H1 (cell line): Measurements from ENCODE around the gene SSH2. TPM values are rescaled to one million over a fixed set of nuclear protein-coding genes. Genes with fewer than 3 reads are reported as not detected.

Source experiments
- CTCF ChIA-PET: fragments of 300-600 bp; sonication (Branson Sonifier 250); formaldehyde crosslinking; loops from one replicate; lab custom pipeline; 2021; ENCODE audit not compliant: partially characterized antibody; lab: Charles Lee
- POLR2A ChIA-PET: fragments of 300-600 bp; sonication (Branson Sonifier 250); formaldehyde crosslinking; loops from one replicate; lab custom pipeline; 2021; ENCODE audit warnings: inconsistent platforms; ENCODE audit not compliant: partially characterized antibody; lab: Charles Lee
- DNase-seq, 2 experiments: peaks; one replicate each; pipeline versions ENCODE4 v3.0.0 to v3.0.0-alpha.2; 2010 to 2022; ENCODE audit warnings: low spot score in 2 of 2, low read depth in 1 of 2, mixed read lengths in 1 of 2
- FAIRE-seq: peaks from 2 replicates; lab custom pipeline; 2011; peaks lifted over from hg19 to GRCh38; lab: Jason Lieb, UNC
- H2AFZ ChIP-seq: 2 replicates; pipeline ENCODE4 v1.8.1; 2012; ENCODE audit warnings: low read length, inconsistent platforms
- H2AK5ac ChIP-seq: 2 replicates; pipeline ENCODE4 v1.6.1; 2013; ENCODE audit warnings: low read depth, low read length
- H2BK120ac ChIP-seq: replicated peaks from 2 replicates; pipeline ENCODE3; 2013; ENCODE audit warnings: low read depth, low read length, inconsistent platforms
- H2BK12ac ChIP-seq: 2 replicates; pipeline ENCODE4 v1.6.1; 2013; ENCODE audit warnings: low read depth, low read length
- H2BK15ac ChIP-seq: 2 replicates; pipeline ENCODE4 v1.6.1; 2013; ENCODE audit warnings: low read length
- H2BK20ac ChIP-seq: 2 replicates; pipeline ENCODE4 v1.6.1; 2013; ENCODE audit warnings: low read length
- H2BK5ac ChIP-seq: 2 replicates; pipeline ENCODE4 v1.6.1; 2013; ENCODE audit warnings: low read depth, low read length
- H3K14ac ChIP-seq: 2 replicates; pipeline ENCODE4 v1.6.1; 2013; ENCODE audit warnings: inconsistent platforms; ENCODE audit not compliant: insufficient read length
- H3K18ac ChIP-seq: 2 replicates; pipeline ENCODE4 v1.6.1; 2013; ENCODE audit warnings: low read length; ENCODE audit errors: extremely low read depth
- H3K23ac ChIP-seq: 2 replicates; pipeline ENCODE4 v1.6.1; 2013; ENCODE audit warnings: inconsistent platforms; ENCODE audit not compliant: insufficient read length
- H3K23me2 ChIP-seq: 2 replicates; pipeline ENCODE4 v1.6.1; 2013; ENCODE audit warnings: low read depth, low read length
- H3K27ac ChIP-seq: 2 replicates; pipeline ENCODE4 v1.6.1; 2011; ENCODE audit warnings: low read depth, low read length, inconsistent platforms
- H3K27me3 ChIP-seq, 4 experiments: replicated peaks in 1 of 4; 1 replicate in 1 of 4; 2 replicates in 3 of 4; pipeline versions ENCODE4 v1.6.1 to v1.8.1; 2011 to 2013; ENCODE audit warnings: low read length in 3 of 4, mild to moderate bottlenecking in 3 of 4, inconsistent platforms in 2 of 4, mixed read lengths in 2 of 4, moderate library complexity in 1 of 4; ENCODE audit not compliant: control insufficient read depth in 3 of 4, insufficient read depth in 3 of 4; ENCODE audit errors: extremely low read depth in 1 of 4
- H3K36me3 ChIP-seq, 4 experiments: 2 replicates each; pipeline versions ENCODE4 v1.6.1 to v1.8.1; 2011 to 2013; ENCODE audit warnings: mild to moderate bottlenecking in 4 of 4, low read length in 3 of 4, moderate library complexity in 2 of 4, control low read depth in 1 of 4, inconsistent platforms in 1 of 4; ENCODE audit not compliant: insufficient read depth in 4 of 4, control insufficient read depth in 2 of 4
- H3K4ac ChIP-seq: replicated peaks from 2 replicates; pipeline ENCODE3; 2013; ENCODE audit warnings: low read length, low read depth, mixed read lengths, inconsistent platforms; ENCODE audit not compliant: insufficient read length
- H3K4me1 ChIP-seq, 4 experiments: replicated peaks in 1 of 4; 1 replicate in 1 of 4; 2 replicates in 3 of 4; pipeline versions ENCODE4 v1.6.1 to v1.8.1; 2011 to 2013; ENCODE audit warnings: low read length in 3 of 4, inconsistent platforms in 2 of 4, mixed read lengths in 1 of 4; ENCODE audit not compliant: insufficient read depth in 4 of 4, control insufficient read depth in 3 of 4
- H3K4me2 ChIP-seq, 2 experiments: 2 replicates each; pipeline versions ENCODE4 v1.6.1 to v1.8.1; 2011 to 2013; ENCODE audit warnings: low read depth in 2 of 2, low read length in 2 of 2, control low read depth in 1 of 2, inconsistent platforms in 1 of 2, mild to moderate bottlenecking in 1 of 2; ENCODE audit not compliant: insufficient read depth in 1 of 2
- H3K4me3 ChIP-seq, 4 experiments: fragments of 200-600, 300-600 bp in 1 of 4; sonication (generic), shearing (Covaris generic), sonication (Bioruptor Twin) in 1 of 4; 2 replicates each; pipeline versions ENCODE4 v1.5.1 to v1.8.1; 2011 to 2016; ENCODE audit warnings: low read length in 4 of 4, low read depth in 3 of 4, control low read depth in 2 of 4, inconsistent platforms in 2 of 4, mild to moderate bottlenecking in 2 of 4, mixed read lengths in 1 of 4, moderate library complexity in 1 of 4; ENCODE audit not compliant: insufficient read depth in 2 of 4; ENCODE audit errors: extremely low read depth in 1 of 4
- H3K56ac ChIP-seq: replicated peaks from 2 replicates; pipeline ENCODE3; 2013; ENCODE audit warnings: low read depth, mild to moderate bottlenecking, mixed read lengths, low read length, inconsistent platforms; ENCODE audit not compliant: insufficient read length
- H3K79me1 ChIP-seq: 2 replicates; pipeline ENCODE4 v1.6.1; 2013; ENCODE audit warnings: low read depth, low read length, control low read depth
- H3K79me2 ChIP-seq, 2 experiments: 2 replicates each; pipeline versions ENCODE4 v1.6.1 to v1.8.1; 2012 to 2013; ENCODE audit warnings: low read length in 2 of 2, mild to moderate bottlenecking in 2 of 2, inconsistent platforms in 1 of 2; ENCODE audit not compliant: insufficient read depth in 2 of 2, control insufficient read depth in 1 of 2
- H3K9ac ChIP-seq, 4 experiments: replicated peaks in 1 of 4; 1 replicate in 1 of 4; 2 replicates in 3 of 4; pipeline versions ENCODE4 v1.6.1 to v1.8.1; 2011 to 2013; ENCODE audit warnings: low read depth in 3 of 4, low read length in 3 of 4, control low read depth in 2 of 4, mild to moderate bottlenecking in 2 of 4, moderate library complexity in 2 of 4, inconsistent platforms in 1 of 4; ENCODE audit errors: extremely low read depth in 1 of 4
- H3K9me3 ChIP-seq, 2 experiments: 2 replicates each; pipeline versions ENCODE4 v1.6.1 to v1.8.1; 2012 to 2013; ENCODE audit warnings: mild to moderate bottlenecking in 2 of 2, moderate library complexity in 2 of 2, control low read depth in 1 of 2, inconsistent platforms in 1 of 2, low read depth in 1 of 2, low read length in 1 of 2, mixed read lengths in 1 of 2; ENCODE audit not compliant: insufficient read depth in 2 of 2
- H4K20me1 ChIP-seq, 2 experiments: replicated peaks in 1 of 2; 2 replicates each; pipeline versions ENCODE3 to v1.8.1; 2011 to 2013; ENCODE audit warnings: inconsistent platforms in 2 of 2, low read length in 2 of 2, mild to moderate bottlenecking in 1 of 2; ENCODE audit not compliant: insufficient read depth in 2 of 2, control insufficient read depth in 1 of 2
- H4K5ac ChIP-seq: 2 replicates; pipeline ENCODE4 v1.6.1; 2013; ENCODE audit warnings: low read length, low read depth, mixed read lengths, inconsistent platforms; ENCODE audit not compliant: insufficient read length
- H4K8ac ChIP-seq: 2 replicates; pipeline ENCODE4 v1.8.0; 2013; ENCODE audit warnings: mild to moderate bottlenecking, moderate library complexity, low read length, inconsistent platforms; ENCODE audit not compliant: insufficient read depth; ENCODE audit errors: extremely low read depth
- H4K91ac ChIP-seq: replicated peaks from 2 replicates; pipeline ENCODE3; 2013; ENCODE audit warnings: low read length, mixed read lengths, inconsistent platforms; ENCODE audit not compliant: insufficient read length
- BACH1 ChIP-seq: IDR thresholded peaks from 2 replicates; pipeline ENCODE4 v1.6.1; 2012; ENCODE audit warnings: low read length, improper control_type of control experiment
- BCL11A ChIP-seq, 2 experiments: IDR thresholded peaks; one replicate each; pipeline ENCODE4 v1.6.1; 2011; ENCODE audit warnings: low read depth in 2 of 2, low read length in 2 of 2, mild to moderate bottlenecking in 2 of 2
- CBX5 ChIP-seq: fragments of 300-800, 300-1000 bp; sonication (generic); IDR thresholded peaks from 2 replicates; pipeline ENCODE4 v1.7.1; 2016; ENCODE audit warnings: antibody characterized with exemption, low read length, low read depth
- EGR1 ChIP-seq: IDR thresholded peaks from 2 replicates; pipeline ENCODE4 v1.6.1; 2011; ENCODE audit warnings: low read depth, low read length, borderline replicate concordance
- EP300 ChIP-seq, 2 experiments: IDR thresholded peaks; 1 replicate in 1 of 2; 2 replicates in 1 of 2; pipeline ENCODE4 v1.6.1; 2011 to 2012; ENCODE audit warnings: low read depth in 2 of 2, low read length in 2 of 2, mild to moderate bottlenecking in 2 of 2, borderline replicate concordance in 1 of 2, inconsistent platforms in 1 of 2, moderate library complexity in 1 of 2
- RBBP5 ChIP-seq: IDR thresholded peaks from 2 replicates; pipeline ENCODE4 v1.7.1; 2012; ENCODE audit warnings: low read depth, mild to moderate bottlenecking, inconsistent platforms, low read length, moderate library complexity, borderline replicate concordance
- SAP30 ChIP-seq: fragments of 300-600 bp; sonication (generic); IDR thresholded peaks from 2 replicates; pipeline ENCODE4 v1.7.1; 2012; ENCODE audit warnings: low read length, moderate library complexity, mild to moderate bottlenecking, inconsistent platforms; ENCODE audit not compliant: insufficient read depth, insufficient replicate concordance
- SP1 ChIP-seq: IDR thresholded peaks from 2 replicates; pipeline ENCODE4 v1.6.1; 2011; ENCODE audit warnings: low read depth, low read length
- TAF1 ChIP-seq: IDR thresholded peaks from 2 replicates; pipeline ENCODE4 v1.6.1; 2011; ENCODE audit warnings: mild to moderate bottlenecking, low read depth, low read length
- WGBS, 2 experiments: shearing (Covaris generic) in 1 of 2; methylation state at CpG; one replicate each; pipeline versions ENCODE4 v1.1.6 to v1.1.7; 2013 to 2015; ENCODE audit warnings: low lambda C conversion rate in 2 of 2, mixed read lengths in 2 of 2, inconsistent platforms in 1 of 2, low coverage in 1 of 2, missing lambda C conversion rate in 1 of 2; ENCODE audit not compliant: insufficient replicate concordance in 2 of 2, insufficient coverage in 1 of 2, insufficient read length in 1 of 2; ENCODE audit errors: extremely low coverage in 1 of 2, missing lambda C conversion rate in 1 of 2; 5-methylcytosine and 5-hydroxymethylcytosine counted together
- polyA plus RNA-seq, 7 experiments: library from polyadenylated mRNA; depleted of rRNA in 3 of 7; stranded (reverse) in 5 of 7; unstranded in 2 of 7; fragments of >200 nt in 5 of 7; fragments of 200-250 nt in 2 of 7; gene quantifications; 1 replicate in 5 of 7; 2 replicates in 1 of 7; 4 replicates in 1 of 7; pipeline versions ENCODE4 v1.2.1 to v1.2.3, GENCODE V29; 2011 to 2013; ENCODE audit warnings: missing spikeins in 2 of 7, mixed read lengths in 2 of 7
- total RNA-seq: library from RNA; stranded (reverse); fragmentation: NEBNext Ultra II Directional; extraction: Animal tissue kit (Norgen Biotek cat#: 25700); gene quantifications from 2 replicates; pipeline ENCODE4 v1.2.1, GENCODE V29; 2021
- TF ChIP-seq, protein P1 (sequence below): IDR thresholded peaks from 2 replicates; pipeline ENCODE4 v1.6.1; 2012; ENCODE audit warnings: inconsistent platforms

Gene SSH2
- total and polyA plus RNA-seq, 2 of the 8 experiments (the other 6 are each of a cell fraction or from before 2014, with no cell fraction given): 5.2 to 15.9 TPM

DNA sequence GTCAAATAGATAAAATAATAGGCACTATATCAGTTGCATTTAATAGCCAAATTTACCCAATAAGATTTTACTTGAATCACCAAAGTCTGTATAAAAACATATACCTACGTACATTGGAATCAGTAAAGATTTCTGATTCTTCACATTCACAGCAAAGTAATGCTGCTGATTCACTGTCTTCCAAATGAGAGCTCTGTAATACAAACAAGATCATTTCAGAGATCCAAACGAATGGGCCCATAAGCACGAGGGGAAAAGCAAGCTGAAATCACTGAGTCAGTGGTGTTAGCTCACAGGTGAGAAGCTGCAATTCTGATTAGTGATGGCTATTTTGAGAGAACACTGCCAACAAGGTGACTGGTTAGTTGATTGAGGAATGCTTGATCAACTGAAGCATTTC lies 81.3 kb downstream of the SSH2 start:
- Histone ChIP-seq H4K20me1 (no peaks in the 10 kb centered on the region), H3K56ac (no peak overlapping the region), H2AFZ (no peak overlapping the region), H3K79me1 (no peaks in the 10 kb centered on the region), H4K5ac (no peak overlapping the region), H2BK120ac (no peak overlapping the region), H2AK5ac (no peak overlapping the region), H3K23ac (no peak overlapping the region), H3K4ac (no peak overlapping the region), H3K36me3 (no peaks in the 10 kb centered on the region), H3K14ac (no peak overlapping the region), H3K4me3 (no peak overlapping the region), H3K4me2 (no peak overlapping the region), H4K91ac (no peak overlapping the region), H3K18ac (no peak overlapping the region), H2BK12ac (no peak overlapping the region), H2BK15ac (no peak overlapping the region), H3K27me3 (no peaks in the 10 kb centered on the region), H3K27ac (no peak overlapping the region), H3K23me2 (no peaks in the 10 kb centered on the region), H3K79me2 (no peaks in the 10 kb centered on the region), H3K4me1 (no peaks in the 10 kb centered on the region; a peak in 1 of 7 replicates), H3K9ac (no peak overlapping the region), H4K8ac (no peak overlapping the region), H2BK20ac (no peak overlapping the region), H2BK5ac (no peak overlapping the region), H3K9me3 (no peaks in the 10 kb centered on the region)
- TF ChIP-seq, protein P1, sequence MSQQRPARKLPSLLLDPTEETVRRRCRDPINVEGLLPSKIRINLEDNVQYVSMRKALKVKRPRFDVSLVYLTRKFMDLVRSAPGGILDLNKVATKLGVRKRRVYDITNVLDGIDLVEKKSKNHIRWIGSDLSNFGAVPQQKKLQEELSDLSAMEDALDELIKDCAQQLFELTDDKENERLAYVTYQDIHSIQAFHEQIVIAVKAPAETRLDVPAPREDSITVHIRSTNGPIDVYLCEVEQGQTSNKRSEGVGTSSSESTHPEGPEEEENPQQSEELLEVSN: no peak
- TF ChIP-seq TAF1 (no peak), RBBP5 (no peak), BCL11A (IDR thresholded peaks at IDR 0.05; ENCODE audit: low read depth in 2 of 2, low read length in 2 of 2) (no peak), BACH1 (no peak), CBX5 (no peak), EP300 (IDR thresholded peaks at IDR 0.05; ENCODE audit: borderline replicate concordance in 1 of 2, low read depth in 2 of 2, low read length in 2 of 2) (no peak), SAP30 (no peak), SP1 (no peak), EGR1 (no peak)
- no peak for DNase-seq
- FAIRE-seq: no peak
- ChIA-PET CTCF (no interaction called here), POLR2A (no interaction called here)
- 80% methylated on average over 3 of the region's 3 CpGs; no CpG with 5 or more reads in 1 of the 2 experiments for WGBS, 2 experiments
